HEK293T (cell line): ENCODE data around the gene APOC3.

Source experiments
- CTCF ChIA-PET: fragments of 350-600 bp; formaldehyde crosslinking; extraction: SDS; loops from one replicate; lab custom pipeline; 2021; ENCODE audit warnings: antibody characterized with exemption, inconsistent platforms; lab: Yijun Ruan, JAX
- POLR2A ChIA-PET: fragments of 350-600 bp; formaldehyde crosslinking; extraction: SDS; loops from one replicate; lab custom pipeline; 2020; ENCODE audit warnings: antibody characterized with exemption, inconsistent platforms; lab: Yijun Ruan, JAX
- DNase-seq: peaks from one replicate; pipeline ENCODE4 v3.0.0; 2012; ENCODE audit warnings: mixed read lengths; ENCODE audit errors: extremely low spot score
- ARNT ChIP-seq: fragments of 450-650 bp; IDR thresholded peaks from 2 replicates; pipeline ENCODE4 v1.6.1; 2017; ENCODE audit warnings: mild to moderate bottlenecking
- BHLHE40 ChIP-seq: fragments of 450-650 bp; IDR thresholded peaks from 2 replicates; pipeline ENCODE4 v1.6.1; 2016; ENCODE audit warnings: mild to moderate bottlenecking, moderate library complexity, borderline replicate concordance
- CTBP1 ChIP-seq: fragments of 450-650 bp; IDR thresholded peaks from 2 replicates; pipeline ENCODE4 v1.6.1; 2016; ENCODE audit warnings: borderline replicate concordance
- ELF4 ChIP-seq: fragments of 450-650 bp; IDR thresholded peaks from 2 replicates; pipeline ENCODE4 v1.6.1; 2017; ENCODE audit warnings: antibody characterized with exemption
- FOXA1 ChIP-seq: fragments of 450-650 bp; IDR thresholded peaks from 2 replicates; pipeline ENCODE4 v1.6.1; 2016; ENCODE audit warnings: mild to moderate bottlenecking
- FOXK2 ChIP-seq: fragments of 450-650 bp; IDR thresholded peaks from 2 replicates; pipeline ENCODE4 v1.6.1; 2016; ENCODE audit warnings: mild to moderate bottlenecking
- FOXM1 ChIP-seq: fragments of 450-650 bp; IDR thresholded peaks from 2 replicates; pipeline ENCODE4 v1.6.1; 2017; ENCODE audit warnings: mild to moderate bottlenecking, borderline replicate concordance
- HDGF ChIP-seq: fragments of 450-650 bp; IDR thresholded peaks from 2 replicates; pipeline ENCODE4 v1.6.1; 2017; ENCODE audit warnings: antibody characterized with exemption, borderline replicate concordance
- L3MBTL2 ChIP-seq: fragments of 450-650 bp; conservative IDR thresholded peaks from 2 replicates; pipeline ENCODE4 v1.6.1; 2016; ENCODE audit warnings: mild to moderate bottlenecking
- LEF1 ChIP-seq: fragments of 450-650 bp; IDR thresholded peaks from 2 replicates; pipeline ENCODE4 v1.6.1; 2017; ENCODE audit warnings: mild to moderate bottlenecking, borderline replicate concordance
- NFRKB ChIP-seq: fragments of 450-650 bp; IDR thresholded peaks from 2 replicates; pipeline ENCODE4 v1.6.1; 2016; ENCODE audit warnings: mild to moderate bottlenecking, moderate library complexity
- SP1 ChIP-seq: fragments of 450-650 bp; IDR thresholded peaks from 2 replicates; pipeline ENCODE4 v1.6.1; 2017
- SUZ12 ChIP-seq: fragments of 450-650 bp; IDR thresholded peaks from 2 replicates; pipeline ENCODE4 v1.6.1; 2016; ENCODE audit warnings: mild to moderate bottlenecking
- TARDBP ChIP-seq: fragments of 450-650 bp; IDR thresholded peaks from 2 replicates; pipeline ENCODE4 v1.6.1; 2016
- ZNF384 ChIP-seq: fragments of 450-650 bp; IDR thresholded peaks from 2 replicates; pipeline ENCODE4 v1.6.1; 2016
- TF ChIP-seq, protein P1 (sequence below): fragments of 450-650 bp; IDR thresholded peaks from 2 replicates; pipeline ENCODE4 v1.6.1; 2016

The APOC3 gene

GRCh38 chr11:116849486-116849885 lies 19.8 kb downstream of the APOC3 start:
- CTCF ChIA-PET, result no interaction called here
- POLR2A ChIA-PET, result interaction anchor here (1.5 kb wide), 1 partner anchor 14 kb away, joined by 5 read pairs; no protein-coding TSS in a partner anchor
- TF ChIP-seq L3MBTL2 (no peak), CTBP1 (no peak), FOXA1 (no peak), ZNF384 (no peak), SP1 (no peak), FOXK2 (no peak), TARDBP (no peak), SUZ12 (no peak), HDGF (no peak), FOXM1 (no peak), ARNT (no peak), ELF4 (no peak), LEF1 (no peak), NFRKB (no peak)
- TF ChIP-seq, protein P1, sequence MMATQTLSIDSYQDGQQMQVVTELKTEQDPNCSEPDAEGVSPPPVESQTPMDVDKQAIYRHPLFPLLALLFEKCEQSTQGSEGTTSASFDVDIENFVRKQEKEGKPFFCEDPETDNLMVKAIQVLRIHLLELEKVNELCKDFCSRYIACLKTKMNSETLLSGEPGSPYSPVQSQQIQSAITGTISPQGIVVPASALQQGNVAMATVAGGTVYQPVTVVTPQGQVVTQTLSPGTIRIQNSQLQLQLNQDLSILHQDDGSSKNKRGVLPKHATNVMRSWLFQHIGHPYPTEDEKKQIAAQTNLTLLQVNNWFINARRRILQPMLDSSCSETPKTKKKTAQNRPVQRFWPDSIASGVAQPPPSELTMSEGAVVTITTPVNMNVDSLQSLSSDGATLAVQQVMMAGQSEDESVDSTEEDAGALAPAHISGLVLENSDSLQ, result no peak
- DNase-seq, result no peak

DNA sequence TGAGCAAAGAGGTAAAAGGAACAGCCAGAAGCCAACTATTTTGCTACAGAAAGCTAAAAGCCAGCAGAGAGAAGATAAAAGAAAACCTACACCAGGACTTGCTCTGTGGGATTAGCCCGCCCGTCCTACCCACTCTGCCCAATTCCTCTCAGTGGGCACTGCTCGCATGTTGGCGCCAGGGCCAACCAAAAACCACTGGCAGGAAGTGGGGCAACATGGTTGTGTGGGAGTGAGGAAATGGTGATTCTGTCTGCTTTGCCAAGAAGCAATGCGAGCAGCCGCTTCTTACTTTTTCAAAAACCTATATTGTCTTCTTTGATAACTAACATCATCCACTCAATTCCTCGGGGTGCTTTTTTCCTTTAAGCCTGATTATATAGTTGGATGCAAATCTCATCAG lies 21.9 kb downstream of the APOC3 start:
- POLR2A ChIA-PET, result interaction anchor here (0.8 to 1.2 kb wide), 2 partner anchors 16 to 64 kb away, joined by 3 read pairs; partner anchors contain the start of gene ZPR1
- TF ChIP-seq FOXK2, result no peak
- TF ChIP-seq SP1, result no peak
- no peak for TF ChIP-seq FOXA1
- no peak for TF ChIP-seq NFRKB
- TF ChIP-seq LEF1, result no peak
- no peak for TF ChIP-seq FOXM1
- no peak for TF ChIP-seq HDGF
- no peak for TF ChIP-seq SUZ12
- no peak for TF ChIP-seq ARNT
- TF ChIP-seq, protein P1, result no peak
- no peak for TF ChIP-seq BHLHE40
- CTCF ChIA-PET, result interaction anchor here (1.1 to 1.4 kb wide), 2 partner anchors 16 to 60 kb away, joined by 3 to 6 read pairs; partner anchors contain the start of gene APOA5
- DNase-seq, result no peak

GRCh38 chr11:116852261-116853031 lies 22.7 kb downstream of the APOC3 start:
- no peak for TF ChIP-seq FOXK2
- no peak for TF ChIP-seq HDGF
- no peak for TF ChIP-seq FOXA1
- DNase-seq, result no peak
- ChIA-PET CTCF (interaction anchor here (1.1 to 1.5 kb wide), 3 partner anchors 17 to 61 kb away, joined by 3 to 6 read pairs (median 5); partner anchors contain the start of gene APOA5), POLR2A (interaction anchor here (1.2 kb wide), 1 partner anchor 64 kb away, joined by 3 read pairs; the partner anchor contains the start of gene ZPR1)

GRCh38 chr11:116853461-116854073 lies 23.9 kb downstream of the APOC3 start:
- TF ChIP-seq HDGF (no peak), ZNF384 (no peak), LEF1 (no peak), ARNT (no peak), L3MBTL2 (no peak), FOXA1 (no peak), BHLHE40 (no peak)
- DNase-seq, result no peak
- POLR2A ChIA-PET, result interaction anchor here (1.2 kb wide), 1 partner anchor 17 kb away, joined by 3 read pairs; no protein-coding TSS in a partner anchor
- CTCF ChIA-PET, result interaction anchor here (0.6 to 1.5 kb wide), 3 partner anchors 16 to 24 kb away, joined by 3 to 5 read pairs (median 4); partner anchors contain the start of genes APOA1 and APOC3

DNA sequence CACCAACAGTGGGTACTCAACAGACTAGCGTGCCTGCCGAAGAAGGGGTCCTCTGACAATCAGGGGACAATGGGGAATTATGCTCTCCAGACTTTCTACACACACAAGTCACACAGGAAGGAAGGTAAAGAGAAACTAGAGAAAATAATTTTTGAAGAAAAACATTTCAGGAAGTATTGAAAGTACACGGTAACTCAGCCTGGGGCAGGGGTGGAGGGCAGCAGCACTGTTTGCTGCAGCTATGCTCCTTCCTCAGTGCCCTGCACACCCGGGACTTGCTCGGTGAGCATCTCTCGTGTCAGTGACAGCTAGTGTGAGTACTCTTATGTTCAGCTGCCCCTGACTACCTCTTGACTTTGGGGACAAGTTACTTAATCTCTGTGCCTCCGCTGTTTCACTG lies 25.7 kb downstream of the APOC3 start:
- POLR2A ChIA-PET, result no interaction called here
- DNase-seq, result no peak
- CTCF ChIA-PET, result no interaction called here
- TF ChIP-seq HDGF (no peak), TARDBP (no peak), SP1 (no peak), ZNF384 (no peak), BHLHE40 (no peak)

DNA sequence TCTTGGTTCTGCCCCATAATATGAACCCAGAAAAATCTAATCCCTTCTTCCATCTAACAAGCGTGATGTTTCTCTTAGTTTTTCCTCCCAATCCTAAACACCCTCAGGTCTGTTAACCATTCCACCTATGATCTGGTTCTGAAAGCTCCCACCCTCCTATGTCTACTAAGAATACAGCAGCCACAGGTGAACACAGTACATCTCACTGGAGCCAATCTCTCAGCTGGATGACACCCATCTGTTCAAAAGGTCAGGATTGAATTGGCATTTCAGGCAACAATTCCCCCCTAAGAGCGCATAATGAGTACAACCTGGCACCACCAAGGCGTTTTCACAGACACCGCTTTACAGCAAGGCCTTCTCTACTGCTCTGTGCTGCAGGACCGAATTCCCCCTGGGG lies 26.7 kb downstream of the APOC3 start:
- CTCF ChIA-PET, result no interaction called here
- TF ChIP-seq FOXK2, result no peak
- POLR2A ChIA-PET, result no interaction called here
- DNase-seq, result no peak

- POLR2A ChIA-PET, result no interaction called here
- no peak for TF ChIP-seq CTBP1
- no peak for TF ChIP-seq FOXA1
- no peak for TF ChIP-seq SUZ12
- TF ChIP-seq ELF4, result no peak
- TF ChIP-seq, protein P1, result no peak
- no peak for TF ChIP-seq L3MBTL2
- no peak for TF ChIP-seq BHLHE40
- TF ChIP-seq TARDBP, result no peak
- TF ChIP-seq HDGF, result no peak
- TF ChIP-seq SP1, result no peak
- TF ChIP-seq LEF1, result no peak
- TF ChIP-seq FOXK2, result no peak
- TF ChIP-seq ZNF384, result no peak
- TF ChIP-seq NFRKB, result no peak
- TF ChIP-seq FOXM1, result no peak
- no peak for TF ChIP-seq ARNT
- CTCF ChIA-PET, result no interaction called here
- no peak for DNase-seq
These were observed 27.6 kb downstream of the APOC3 start for GRCh38 chr11:116857316-116857715.
